GM19452 (cell line): Measurements from ENCODE around the gene SAMD1.

Experiments
- ATAC-seq: cut with Tn5 transposase; IDR thresholded peaks from one replicate; pipeline ENCODE4 v1.9.1; 2021; ENCODE audit not compliant: unreplicated experiment

SAMD1 gene

GRCh38 chr19:14113762-14114414 is 23.3 kb upstream of the SAMD1 start:
- no peak for ATAC-seq

GRCh38 chr19:14112809-14113385 is 22.3 kb upstream of the SAMD1 start:
- ATAC-seq = no peak

- no peak for ATAC-seq
Measured at GRCh38 chr19:14112051-14112808, 21.7 kb upstream of the SAMD1 start.

- no peak for ATAC-seq
Measured at GRCh38 chr19:14111486-14111885, 20.9 kb upstream of the SAMD1 start.

GRCh38 chr19:14110650-14111049 is 20.1 kb upstream of the SAMD1 start:
- no peak for ATAC-seq

GRCh38 chr19:14107581-14108461 is 17.3 kb upstream of the SAMD1 start:
- no peak for ATAC-seq

- no peak for ATAC-seq
Measured at GRCh38 chr19:14106840-14107239, 16.3 kb upstream of the SAMD1 start.

- no peak for ATAC-seq
Measured at GRCh38 chr19:14105680-14106079, 15.1 kb upstream of the SAMD1 start.

GRCh38 chr19:14103310-14103709 is 12.8 kb upstream of the SAMD1 start:
- ATAC-seq = no peak

GRCh38 chr19:14102756-14103155 is 12.2 kb upstream of the SAMD1 start:
- ATAC-seq = no peak

GRCh38 chr19:14102102-14102696 is 11.6 kb upstream of the SAMD1 start:
- ATAC-seq = no peak

GRCh38 chr19:14101003-14101545 is 10.5 kb upstream of the SAMD1 start:
- no peak for ATAC-seq

- ATAC-seq = no peak
Measured at GRCh38 chr19:14097532-14098151, 7.1 kb upstream of the SAMD1 start.

- ATAC-seq = no peak
Measured at GRCh38 chr19:14096272-14096992, 5.9 kb upstream of the SAMD1 start.

- no peak for ATAC-seq
Measured at GRCh38 chr19:14094854-14095253, 4.3 kb upstream of the SAMD1 start.

- ATAC-seq = no peak
Measured at GRCh38 chr19:14093117-14093823, 2.7 kb upstream of the SAMD1 start.

GRCh38 chr19:14091813-14092462 is 1.4 kb upstream of the SAMD1 start:
- no peak for ATAC-seq

- peak; percentile 64 for ATAC-seq
Measured at GRCh38 chr19:14091081-14091812, 696 bp upstream of the SAMD1 start.
